ENCODE measurements around the gene MYADML2.
A peak's percentile ranks its signal among the peaks of the same experiment; 100 is the strongest.

Gene MYADML2

DNA sequence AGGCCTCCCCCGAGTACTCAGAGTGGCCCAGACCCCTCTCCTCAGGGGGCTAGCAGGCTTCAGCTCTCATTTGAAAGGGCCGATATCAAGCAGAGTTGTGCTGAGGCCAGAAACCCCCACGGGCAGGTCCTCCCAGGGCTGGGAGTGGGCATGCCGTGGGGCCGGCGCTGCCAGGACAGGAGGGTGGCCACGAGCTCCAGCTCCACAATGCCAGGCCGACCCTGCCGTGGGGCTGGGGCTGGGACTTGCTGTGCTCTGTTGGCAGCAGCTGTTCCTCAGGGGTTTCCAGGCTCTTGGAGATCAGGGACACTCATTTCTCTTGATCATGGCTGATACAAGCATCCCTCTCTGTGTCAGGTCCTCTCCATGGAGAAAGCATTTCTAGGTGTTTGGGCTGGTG is 48.1 kb downstream of the MYADML2 start:
- H3K9ac ChIP-seq (ENCODE audit: insufficient read length, low read depth): no peak overlapping the region
- no peak overlapping the region for H3K4me3 ChIP-seq (ENCODE audit: insufficient read length, low read depth)
- H3K27me3 ChIP-seq (ENCODE audit: insufficient read depth, insufficient read length): peaks cover 16% of the 10 kb centered on the region
- TF ChIP-seq SUZ12 (IDR thresholded peaks at IDR 0.05; ENCODE audit: extremely low read depth, insufficient read depth, insufficient read length): no peak
- TF ChIP-seq YY1 (IDR thresholded peaks at IDR 0.05; ENCODE audit: insufficient read depth, insufficient read length): no peak
- TF ChIP-seq ZNF274 (IDR thresholded peaks at IDR 0.05; ENCODE audit: low read depth, low read length): no peak
- H3K36me3 ChIP-seq (ENCODE audit: insufficient read depth, insufficient read length, low read length): peaks cover 54% of the 10 kb centered on the region
- no peaks in the 10 kb centered on the region for H3K9me3 ChIP-seq (ENCODE audit: insufficient read depth, low read length)
- peaks cover 25% of the 10 kb centered on the region for H3K4me1 ChIP-seq (ENCODE audit: insufficient read depth, insufficient read length)
- no peak for DNase-seq (ENCODE audit: low read depth, low spot score)

DNA sequence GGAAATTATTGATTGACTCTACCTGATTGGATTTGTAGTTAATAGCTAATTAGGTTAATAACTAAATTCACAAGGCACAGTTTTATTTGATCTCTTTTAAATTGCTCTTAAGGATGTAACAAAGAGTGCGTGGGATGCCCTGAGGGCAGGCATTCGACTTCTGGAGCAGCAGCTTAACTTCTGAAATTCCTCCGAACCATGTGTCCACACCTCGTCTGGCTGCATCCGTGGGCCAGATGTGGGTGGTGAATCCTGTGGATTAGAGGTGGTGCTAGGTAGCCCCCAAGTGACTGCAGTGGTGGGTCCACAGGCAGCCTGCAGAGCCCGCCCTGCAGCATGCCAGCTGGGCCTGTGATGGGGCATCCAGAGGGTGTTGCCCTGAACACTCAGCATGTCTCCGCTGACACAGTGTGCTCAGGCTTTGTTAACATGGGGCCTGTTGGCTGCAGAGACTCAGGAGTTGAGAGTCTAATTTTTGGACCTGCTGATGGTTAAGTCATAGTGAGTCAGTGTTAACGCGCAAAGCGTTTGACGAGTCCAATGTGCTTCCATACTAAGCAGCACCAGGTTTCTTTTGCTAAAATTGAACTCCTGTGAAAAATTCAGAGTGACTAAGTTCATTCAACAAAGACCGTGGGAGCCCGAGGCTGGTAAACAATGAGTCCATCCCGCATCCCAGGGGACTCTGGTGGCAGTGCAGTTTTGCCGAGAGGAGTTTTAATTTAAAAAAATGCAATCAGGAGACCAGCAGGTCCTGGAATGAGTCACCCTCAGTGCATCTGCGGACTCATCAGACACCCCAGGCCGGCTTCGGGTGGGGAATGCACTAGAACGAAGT is 48.8 kb downstream of the MYADML2 start:
- Histone ChIP-seq H3K9me3 (ENCODE audit: insufficient read depth, low read length) (no peaks in the 10 kb centered on the region), H3K27me3 (ENCODE audit: insufficient read depth, insufficient read length) (peaks cover 16% of the 10 kb centered on the region), H3K4me1 (ENCODE audit: insufficient read depth, insufficient read length) (peaks cover 24% of the 10 kb centered on the region), H3K9ac (ENCODE audit: insufficient read length, low read depth) (peak overlapping the region; percentile 58), H3K4me3 (ENCODE audit: insufficient read length, low read depth) (no peak overlapping the region), H3K36me3 (ENCODE audit: insufficient read depth, insufficient read length, low read length) (peaks cover 59% of the 10 kb centered on the region)
- no peak for DNase-seq (ENCODE audit: low read depth, low spot score)
- TF ChIP-seq SUZ12 (IDR thresholded peaks at IDR 0.05; ENCODE audit: extremely low read depth, insufficient read depth, insufficient read length) (no peak), ZNF274 (IDR thresholded peaks at IDR 0.05; ENCODE audit: low read depth, low read length) (no peak), YY1 (IDR thresholded peaks at IDR 0.05; ENCODE audit: insufficient read depth, insufficient read length) (no peak)

DNA sequence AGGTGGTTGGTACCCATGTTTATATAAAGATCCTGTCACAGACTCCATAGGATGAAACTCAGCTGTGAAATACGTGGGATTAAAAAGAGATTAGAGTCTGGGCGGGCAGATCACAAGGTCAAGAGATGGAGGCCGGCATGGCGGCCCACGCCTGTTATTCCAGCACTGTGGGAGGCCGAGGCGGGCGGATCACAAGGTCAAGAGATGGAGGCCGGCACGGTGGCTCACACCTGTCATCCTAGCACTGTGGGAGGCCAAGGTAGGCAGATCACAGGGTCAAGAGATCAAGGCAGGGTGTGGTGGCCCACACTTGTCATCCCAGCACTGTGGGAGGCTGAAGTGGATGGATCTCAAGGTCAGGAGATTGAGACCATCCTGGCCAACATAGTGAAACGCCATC is 51.6 kb downstream of the MYADML2 start:
- Histone ChIP-seq H3K4me1 (ENCODE audit: insufficient read depth, insufficient read length) (peaks cover 21% of the 10 kb centered on the region), H3K36me3 (ENCODE audit: insufficient read depth, insufficient read length, low read length) (peaks cover 57% of the 10 kb centered on the region), H3K9ac (ENCODE audit: insufficient read length, low read depth) (no peak overlapping the region), H3K9me3 (ENCODE audit: insufficient read depth, low read length) (no peaks in the 10 kb centered on the region), H3K27me3 (ENCODE audit: insufficient read depth, insufficient read length) (no peaks in the 10 kb centered on the region), H3K4me3 (ENCODE audit: insufficient read length, low read depth) (no peak overlapping the region)
- DNase-seq (ENCODE audit: low read depth, low spot score): no peak
- TF ChIP-seq YY1 (IDR thresholded peaks at IDR 0.05; ENCODE audit: insufficient read depth, insufficient read length) (no peak), ZNF274 (IDR thresholded peaks at IDR 0.05; ENCODE audit: low read depth, low read length) (no peak), SUZ12 (IDR thresholded peaks at IDR 0.05; ENCODE audit: extremely low read depth, insufficient read depth, insufficient read length) (no peak)

DNA sequence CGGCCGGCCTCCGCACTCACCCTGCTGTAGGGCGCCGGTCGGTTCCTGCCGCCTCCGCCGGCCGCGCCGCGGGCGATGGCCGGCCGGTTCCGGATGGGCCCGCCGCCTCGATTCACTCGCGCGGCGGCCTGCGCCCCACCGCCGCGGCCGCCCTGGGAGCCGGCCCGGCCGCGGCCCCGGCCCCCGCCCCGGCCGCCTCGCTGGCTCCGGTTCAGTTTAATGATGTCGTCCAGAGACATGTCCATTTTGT is 55.8 kb downstream of the MYADML2 start:
- TF ChIP-seq SUZ12 (IDR thresholded peaks at IDR 0.05; ENCODE audit: extremely low read depth, insufficient read depth, insufficient read length) (no peak), ZNF274 (IDR thresholded peaks at IDR 0.05; ENCODE audit: low read depth, low read length) (no peak), YY1 (IDR thresholded peaks at IDR 0.05; ENCODE audit: insufficient read depth, insufficient read length) (no peak)
- Histone ChIP-seq H3K9me3 (ENCODE audit: insufficient read depth, low read length) (no peaks in the 10 kb centered on the region), H3K4me1 (ENCODE audit: insufficient read depth, insufficient read length) (peaks cover 5% of the 10 kb centered on the region), H3K9ac (ENCODE audit: insufficient read length, low read depth) (peak overlapping the region; percentile 99), H3K36me3 (ENCODE audit: insufficient read depth, insufficient read length, low read length) (peaks cover 70% of the 10 kb centered on the region), H3K4me3 (ENCODE audit: insufficient read length, low read depth) (peak overlapping the region; percentile 99), H3K27me3 (ENCODE audit: insufficient read depth, insufficient read length) (no peaks in the 10 kb centered on the region)
- DNase-seq (ENCODE audit: low read depth, low spot score): no peak

DNA sequence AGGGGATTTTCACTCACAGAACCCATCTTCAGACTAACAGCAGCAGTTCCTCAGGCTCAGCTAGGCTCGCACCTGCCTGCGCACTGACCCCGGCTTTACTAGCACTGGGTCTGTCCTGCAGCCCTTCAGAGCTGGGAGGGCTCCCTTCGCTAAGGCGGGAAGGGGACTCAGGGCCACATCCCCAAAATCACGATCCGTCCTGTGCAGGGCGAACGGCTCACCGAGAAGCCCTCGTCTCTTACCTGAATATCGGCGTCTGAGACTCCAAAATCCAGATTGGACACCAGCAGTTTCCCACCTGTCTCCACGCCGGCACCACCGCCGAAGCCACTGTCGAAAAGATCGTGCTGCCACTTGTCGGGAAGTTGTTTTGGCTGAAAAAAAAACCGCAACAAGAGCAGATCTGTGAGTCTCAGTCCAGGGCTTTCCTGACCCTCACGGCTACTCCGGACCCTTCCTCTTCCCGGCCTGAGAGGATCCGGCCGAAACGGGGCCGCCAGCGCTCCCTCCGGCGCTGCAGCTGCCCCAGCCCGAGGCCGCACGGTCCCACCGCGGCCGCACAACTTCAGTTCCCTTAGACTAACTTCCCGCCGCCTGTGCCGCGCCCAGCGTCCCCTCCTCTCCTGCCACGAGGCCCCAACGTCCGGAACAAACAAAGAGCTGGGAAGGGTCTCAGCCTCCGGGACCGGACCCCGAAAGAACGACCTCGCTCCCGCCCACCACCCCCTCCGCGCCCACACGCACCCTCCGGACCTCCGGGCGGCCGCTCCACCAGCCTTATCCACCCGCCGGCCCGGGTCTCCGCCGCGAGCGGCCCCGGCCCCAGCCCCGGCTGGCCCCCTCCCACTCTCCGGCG is 56.4 kb downstream of the MYADML2 start:
- peaks cover 5% of the 10 kb centered on the region for H3K4me1 ChIP-seq (ENCODE audit: insufficient read depth, insufficient read length)
- no peak for DNase-seq (ENCODE audit: low read depth, low spot score)

More for the DNA sequence above, 56.4 kb downstream of the MYADML2 start:
- peaks cover 72% of the 10 kb centered on the region for H3K36me3 ChIP-seq (ENCODE audit: insufficient read depth, insufficient read length, low read length)
- TF ChIP-seq YY1 (IDR thresholded peaks at IDR 0.05; ENCODE audit: insufficient read depth, insufficient read length) (no peak), ZNF274 (IDR thresholded peaks at IDR 0.05; ENCODE audit: low read depth, low read length) (no peak), SUZ12 (IDR thresholded peaks at IDR 0.05; ENCODE audit: extremely low read depth, insufficient read depth, insufficient read length) (no peak)
- peak overlapping the region; percentile 99 for H3K4me3 ChIP-seq (ENCODE audit: insufficient read length, low read depth)
- H3K9ac ChIP-seq (ENCODE audit: insufficient read length, low read depth): peak overlapping the region; percentile 99
- no peaks in the 10 kb centered on the region for H3K27me3 ChIP-seq (ENCODE audit: insufficient read depth, insufficient read length)
- H3K9me3 ChIP-seq (ENCODE audit: insufficient read depth, low read length): no peaks in the 10 kb centered on the region
